GM18511 (cell line): Measurements from ENCODE around the gene PPP2R3B.
"Not testable (repeated sequence)": the region's sequence is repeated elsewhere in the genome, so short reads cannot be mapped to it uniquely, and the experiment has no call there.

Experiments
- ATAC-seq: cut with Tn5 transposase; IDR thresholded peaks from one replicate; pipeline ENCODE4 v1.9.1; 2021; ENCODE audit warnings: mild to moderate bottlenecking, moderate library complexity; ENCODE audit not compliant: unreplicated experiment

The PPP2R3B gene, protein sequence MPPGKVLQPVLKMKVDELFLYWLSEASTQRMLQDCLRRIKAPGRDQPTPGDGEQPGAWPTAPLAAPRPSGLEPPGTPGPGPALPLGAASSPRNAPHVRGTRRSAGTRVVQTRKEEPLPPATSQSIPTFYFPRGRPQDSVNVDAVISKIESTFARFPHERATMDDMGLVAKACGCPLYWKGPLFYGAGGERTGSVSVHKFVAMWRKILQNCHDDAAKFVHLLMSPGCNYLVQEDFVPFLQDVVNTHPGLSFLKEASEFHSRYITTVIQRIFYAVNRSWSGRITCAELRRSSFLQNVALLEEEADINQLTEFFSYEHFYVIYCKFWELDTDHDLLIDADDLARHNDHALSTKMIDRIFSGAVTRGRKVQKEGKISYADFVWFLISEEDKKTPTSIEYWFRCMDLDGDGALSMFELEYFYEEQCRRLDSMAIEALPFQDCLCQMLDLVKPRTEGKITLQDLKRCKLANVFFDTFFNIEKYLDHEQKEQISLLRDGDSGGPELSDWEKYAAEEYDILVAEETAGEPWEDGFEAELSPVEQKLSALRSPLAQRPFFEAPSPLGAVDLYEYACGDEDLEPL

GRCh38 chrX:386768-387575, at the start of gene PPP2R3B:
Gene PPP2R3B (minus strand): TSS chrX:386907. CDS start chrX:386691, 216 bp downstream.
- peak; percentile 95 for ATAC-seq

DNA sequence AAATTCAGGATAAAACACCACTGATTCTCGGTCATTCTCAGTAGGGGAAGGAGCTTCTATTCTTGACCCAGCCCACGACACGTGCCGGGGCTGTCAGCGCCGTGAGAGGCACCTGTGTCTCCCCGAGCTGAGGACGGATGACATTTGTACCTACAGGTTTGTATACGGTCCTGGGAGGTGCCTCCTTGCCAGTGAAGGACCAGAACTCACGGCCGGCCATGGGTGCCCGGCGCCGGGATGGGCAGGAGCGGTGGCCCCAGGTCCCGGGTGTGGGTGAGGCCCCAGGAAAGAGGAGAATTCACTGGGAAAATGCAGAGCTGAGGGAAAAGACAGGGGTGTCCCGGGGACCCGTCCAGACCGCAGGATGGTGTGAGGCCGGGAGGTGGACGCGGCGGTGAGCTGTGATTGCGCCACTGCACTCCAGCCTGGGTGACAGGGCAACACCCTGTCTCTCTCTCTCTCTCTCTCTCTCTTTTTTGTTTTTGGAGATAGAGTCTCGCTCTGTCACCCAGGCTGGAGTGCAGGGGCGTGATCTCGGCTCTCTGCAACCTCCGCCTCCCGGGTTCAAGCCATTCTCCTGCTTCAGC, 48.9 kb upstream of the PPP2R3B start:
- ATAC-seq: no peak

- no peak for ATAC-seq
These were observed 48.2 kb upstream of the PPP2R3B start for GRCh38 chrX:434946-435345.

DNA sequence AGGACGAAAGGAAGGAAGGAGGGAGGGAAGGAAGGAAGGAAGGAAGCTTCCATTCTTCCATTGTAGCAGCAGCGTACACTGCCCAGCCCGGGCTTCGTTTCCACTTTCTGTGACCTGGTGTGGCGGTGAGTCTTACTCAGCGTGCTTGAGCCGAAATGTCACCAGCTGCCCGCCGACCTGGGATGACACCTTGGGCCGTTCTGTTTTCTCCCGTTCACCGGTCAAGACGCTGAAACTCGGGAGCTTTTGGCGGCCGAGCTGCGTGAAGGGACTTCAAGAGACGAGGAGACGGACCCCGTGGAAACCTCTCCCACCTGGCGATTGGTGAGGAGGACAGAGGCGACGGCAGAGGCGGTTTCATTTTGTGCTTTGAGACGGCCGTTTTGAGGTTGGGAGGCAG, 47.1 kb upstream of the PPP2R3B start:
- ATAC-seq: no peak

GRCh38 chrX:432666-433065, 46.0 kb upstream of the PPP2R3B start:
- ATAC-seq: not testable (repeated sequence)

- ATAC-seq: no peak
These were observed 44.9 kb upstream of the PPP2R3B start for GRCh38 chrX:431492-432111.

GRCh38 chrX:431056-431455, 44.3 kb upstream of the PPP2R3B start:
- no peak for ATAC-seq

DNA sequence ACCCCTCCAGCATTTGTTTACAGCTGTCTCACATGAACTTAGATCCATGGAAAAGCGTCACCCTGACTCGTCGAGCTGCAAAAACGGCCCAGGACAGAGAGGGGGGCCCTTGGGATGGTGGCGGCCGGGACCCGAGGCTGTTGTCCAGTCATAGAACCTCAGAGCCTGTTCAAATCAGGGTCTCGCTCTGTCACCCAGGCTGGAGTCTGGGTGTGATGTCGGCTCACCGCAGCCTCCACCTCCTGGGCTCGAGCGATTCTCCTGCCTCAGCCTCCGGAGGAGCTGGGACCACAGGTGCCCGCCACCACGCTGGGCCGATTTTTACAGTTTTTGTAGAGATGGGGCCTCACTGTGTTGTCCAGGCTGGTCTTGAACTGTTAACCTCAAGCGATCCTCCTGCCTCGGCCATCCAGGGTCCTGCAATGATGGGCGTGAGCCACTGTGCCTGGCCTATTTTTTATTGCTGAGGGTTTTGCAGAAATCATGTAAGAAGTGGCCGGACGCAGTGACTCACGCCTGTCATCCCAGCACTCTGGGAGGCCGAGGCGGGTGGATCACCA, 42.6 kb upstream of the PPP2R3B start:
- ATAC-seq: no peak

DNA sequence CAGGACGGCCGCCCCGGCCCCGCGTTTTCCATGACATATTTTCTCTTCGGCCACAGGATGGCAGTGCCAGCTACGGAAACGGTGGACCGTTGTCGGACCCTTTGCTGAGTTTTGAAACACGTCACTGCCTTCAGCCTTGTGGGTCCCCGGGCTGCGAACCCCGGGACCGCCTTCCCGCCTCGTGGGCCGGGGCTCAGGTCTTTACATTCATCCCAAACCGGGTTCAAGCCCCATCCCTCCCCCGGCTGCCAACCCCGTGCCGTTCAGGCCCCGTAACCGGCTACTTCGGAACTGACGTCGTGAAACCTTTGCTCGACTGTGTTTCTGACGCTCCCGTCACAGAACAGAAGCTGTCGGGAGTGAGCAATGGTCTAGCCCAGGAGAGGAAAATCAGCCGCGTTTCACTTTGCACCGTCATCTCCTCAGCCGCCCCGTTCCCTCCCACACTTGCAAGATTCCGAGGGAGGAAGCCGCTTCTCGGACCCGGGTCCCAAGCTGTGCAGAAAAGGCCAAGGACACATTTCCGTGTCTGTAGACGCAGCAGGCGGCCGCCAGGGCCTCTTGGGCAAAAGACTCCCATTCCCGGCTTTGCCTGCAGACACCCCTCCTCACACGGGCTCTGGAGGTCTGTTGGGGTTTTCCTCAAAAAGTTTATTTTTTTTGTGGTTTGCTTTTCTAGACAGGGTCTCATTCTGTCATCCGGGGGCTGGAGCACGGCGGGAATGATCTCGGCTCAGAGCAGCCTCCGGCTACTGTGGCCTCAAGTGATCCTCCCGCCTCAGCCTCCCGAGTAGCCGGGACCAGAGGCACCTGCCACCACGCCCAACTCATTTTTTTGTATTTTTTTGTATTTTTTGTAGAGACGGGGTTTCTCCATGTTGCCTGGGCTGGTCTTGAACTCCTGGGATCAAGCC, 41.4 kb upstream of the PPP2R3B start:
- ATAC-seq: no peak

DNA sequence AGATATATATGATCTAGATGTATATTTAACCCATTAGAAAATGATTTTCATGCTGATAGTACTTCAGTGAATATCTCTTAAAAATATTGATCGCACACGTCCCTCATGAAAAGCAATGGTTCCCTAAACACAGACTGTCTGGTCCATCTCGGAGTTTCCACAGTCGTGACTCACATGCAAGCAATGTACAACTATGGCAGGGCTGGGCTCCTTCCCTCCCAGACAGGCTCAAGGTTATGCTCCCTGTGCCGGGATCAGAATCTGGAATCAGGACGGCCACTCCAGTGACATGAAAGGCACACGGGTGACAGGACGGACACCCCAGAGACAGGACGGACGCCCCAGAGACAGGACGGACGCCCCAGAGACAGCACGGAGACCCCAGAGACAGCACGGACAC, 40.2 kb upstream of the PPP2R3B start:
- ATAC-seq: no peak

DNA sequence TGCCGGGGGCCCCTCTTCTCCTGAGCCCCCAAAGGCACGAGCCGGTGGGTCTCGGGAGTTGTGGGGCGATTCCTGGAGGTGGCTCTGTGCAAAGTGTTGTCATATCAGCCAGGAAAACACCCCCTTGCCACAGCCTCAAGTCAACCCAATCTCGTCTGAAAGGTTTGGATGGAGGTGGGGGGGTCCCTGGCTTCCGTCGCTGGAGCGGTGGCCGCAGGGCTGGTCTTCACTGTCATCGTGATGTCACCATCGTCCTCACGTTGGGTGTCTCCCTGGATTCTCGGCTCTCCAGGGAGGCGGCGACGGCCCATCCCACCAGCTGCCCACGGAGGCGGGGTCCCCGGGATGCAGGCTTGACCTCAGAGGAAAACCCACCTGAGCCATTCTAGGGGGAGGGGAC, 38.3 kb upstream of the PPP2R3B start:
- ATAC-seq: no peak

GRCh38 chrX:421646-422391, 35.1 kb upstream of the PPP2R3B start:
- ATAC-seq: no peak

- ATAC-seq: no peak
These were observed 34.0 kb upstream of the PPP2R3B start for GRCh38 chrX:420496-421223.

DNA sequence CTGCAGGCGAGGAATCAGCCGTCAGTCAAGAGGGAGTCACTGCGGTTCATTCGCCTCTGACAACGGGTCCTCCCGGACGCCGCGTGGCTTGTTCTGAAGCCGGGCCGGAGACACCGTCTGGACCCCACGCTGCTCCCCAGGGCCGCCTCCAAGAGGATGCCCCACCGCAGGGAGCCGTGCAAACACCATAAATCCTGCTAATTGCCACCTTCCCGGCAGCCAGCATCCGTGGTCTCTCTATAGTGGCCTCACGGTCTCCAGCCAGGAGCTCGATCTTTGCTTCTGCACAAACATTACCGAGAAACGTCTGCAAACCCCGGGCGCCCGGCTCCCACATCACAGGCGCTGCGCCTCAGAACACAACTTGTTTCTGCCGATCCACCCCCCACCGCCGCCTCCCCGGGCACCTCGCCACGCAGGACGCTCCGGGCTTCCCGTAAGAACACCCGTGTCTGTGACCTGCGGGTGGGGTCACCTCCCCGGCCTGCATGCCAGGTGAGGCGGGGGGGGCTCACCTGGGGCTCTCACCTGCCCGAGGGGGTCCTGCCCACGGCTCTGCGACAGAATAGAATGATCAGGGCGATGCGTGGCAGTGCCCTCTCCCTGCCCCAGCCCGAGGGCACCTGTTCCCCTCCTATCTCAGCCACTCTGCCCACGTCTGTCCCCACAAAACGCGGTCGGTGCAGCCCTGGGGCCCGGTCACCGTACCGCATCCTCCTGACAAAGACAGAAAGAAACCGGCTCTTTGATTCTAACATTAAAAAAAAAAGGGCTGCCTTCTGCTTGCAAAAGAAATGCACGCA, 32.4 kb upstream of the PPP2R3B start:
- ATAC-seq: no peak

DNA sequence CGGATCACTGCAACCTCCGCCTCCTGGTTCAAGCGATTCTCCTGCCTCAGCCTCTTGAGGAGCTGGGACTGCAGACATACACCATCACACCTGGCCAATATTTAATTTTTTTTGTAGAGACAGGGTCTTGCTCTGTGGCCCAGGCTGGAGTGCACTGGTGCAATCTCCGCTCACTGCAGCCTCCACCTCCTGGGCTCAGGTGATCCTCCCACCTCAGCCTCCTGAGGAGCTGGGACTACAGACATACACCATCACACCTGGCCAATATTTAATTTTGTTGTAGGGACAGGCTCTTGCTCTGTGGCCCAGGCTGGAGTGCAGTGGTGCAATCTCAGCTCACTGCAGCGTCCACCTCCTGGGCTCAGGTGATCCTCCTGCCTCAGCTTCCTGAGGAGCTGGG, 28.8 kb upstream of the PPP2R3B start:
- ATAC-seq: not testable (repeated sequence)

GRCh38 chrX:413322-414201, 26.9 kb upstream of the PPP2R3B start:
- no peak for ATAC-seq
